Right lobe of liver (tissue), 4 donors: ENCODE data around the gene TRIL.

Experiments used
- POLR2A ChIP-seq: fragments of 450-650 bp; IDR thresholded peaks from one replicate; pipeline ENCODE4 v1.6.1; 2017; ENCODE audit warnings: antibody characterized with exemption, mild to moderate bottlenecking
- TF ChIP-seq, protein P1 (sequence below), 4 donors: fragments of 200-600 bp in 3 of 4; fragments of 450-650 bp in 1 of 4; IDR thresholded peaks; one replicate each; pipeline versions ENCODE4 v1.5.1 to v1.8.0; 2016 to 2022; ENCODE audit warnings: antibody characterized with exemption in 4 of 4, mild to moderate bottlenecking in 2 of 4
- donor health status: DM: no; HTN: no; CAD: no.
- donor health status: DM: no; HTN: no; CAD: no.
- donor health status: DM: no; HTN: yes; CAD: no.

GRCh38 chr7:28919510-28919909 lies 38.6 kb downstream of the TRIL start:
- TF ChIP-seq, protein P1, sequence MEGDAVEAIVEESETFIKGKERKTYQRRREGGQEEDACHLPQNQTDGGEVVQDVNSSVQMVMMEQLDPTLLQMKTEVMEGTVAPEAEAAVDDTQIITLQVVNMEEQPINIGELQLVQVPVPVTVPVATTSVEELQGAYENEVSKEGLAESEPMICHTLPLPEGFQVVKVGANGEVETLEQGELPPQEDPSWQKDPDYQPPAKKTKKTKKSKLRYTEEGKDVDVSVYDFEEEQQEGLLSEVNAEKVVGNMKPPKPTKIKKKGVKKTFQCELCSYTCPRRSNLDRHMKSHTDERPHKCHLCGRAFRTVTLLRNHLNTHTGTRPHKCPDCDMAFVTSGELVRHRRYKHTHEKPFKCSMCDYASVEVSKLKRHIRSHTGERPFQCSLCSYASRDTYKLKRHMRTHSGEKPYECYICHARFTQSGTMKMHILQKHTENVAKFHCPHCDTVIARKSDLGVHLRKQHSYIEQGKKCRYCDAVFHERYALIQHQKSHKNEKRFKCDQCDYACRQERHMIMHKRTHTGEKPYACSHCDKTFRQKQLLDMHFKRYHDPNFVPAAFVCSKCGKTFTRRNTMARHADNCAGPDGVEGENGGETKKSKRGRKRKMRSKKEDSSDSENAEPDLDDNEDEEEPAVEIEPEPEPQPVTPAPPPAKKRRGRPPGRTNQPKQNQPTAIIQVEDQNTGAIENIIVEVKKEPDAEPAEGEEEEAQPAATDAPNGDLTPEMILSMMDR (IDR thresholded peaks at IDR 0.05) = no peak
- no peak for TF ChIP-seq POLR2A
